ENCODE measurements around the gene RET.

DNA sequence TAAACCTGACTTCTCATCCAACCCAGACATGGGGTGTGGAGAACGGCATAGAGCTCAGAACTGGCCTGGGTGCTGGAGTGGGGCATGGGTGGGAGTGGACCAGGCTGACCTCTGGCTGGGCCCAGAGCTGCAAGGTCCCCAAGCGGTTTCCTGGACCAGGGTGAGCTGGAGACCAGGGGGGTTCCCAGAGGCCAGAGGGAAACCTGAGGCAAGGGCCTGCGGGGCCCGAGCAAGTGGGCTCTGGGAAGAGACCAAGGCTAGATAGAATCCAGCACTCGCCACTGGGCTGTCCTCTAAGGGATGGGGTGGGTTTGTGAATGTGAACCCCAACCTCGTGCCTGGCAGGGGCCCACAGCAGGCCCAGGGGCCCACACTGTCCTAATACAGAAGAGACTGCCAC lies 39.4 kb upstream of the RET start:
- TF ChIP-seq, protein P1, sequence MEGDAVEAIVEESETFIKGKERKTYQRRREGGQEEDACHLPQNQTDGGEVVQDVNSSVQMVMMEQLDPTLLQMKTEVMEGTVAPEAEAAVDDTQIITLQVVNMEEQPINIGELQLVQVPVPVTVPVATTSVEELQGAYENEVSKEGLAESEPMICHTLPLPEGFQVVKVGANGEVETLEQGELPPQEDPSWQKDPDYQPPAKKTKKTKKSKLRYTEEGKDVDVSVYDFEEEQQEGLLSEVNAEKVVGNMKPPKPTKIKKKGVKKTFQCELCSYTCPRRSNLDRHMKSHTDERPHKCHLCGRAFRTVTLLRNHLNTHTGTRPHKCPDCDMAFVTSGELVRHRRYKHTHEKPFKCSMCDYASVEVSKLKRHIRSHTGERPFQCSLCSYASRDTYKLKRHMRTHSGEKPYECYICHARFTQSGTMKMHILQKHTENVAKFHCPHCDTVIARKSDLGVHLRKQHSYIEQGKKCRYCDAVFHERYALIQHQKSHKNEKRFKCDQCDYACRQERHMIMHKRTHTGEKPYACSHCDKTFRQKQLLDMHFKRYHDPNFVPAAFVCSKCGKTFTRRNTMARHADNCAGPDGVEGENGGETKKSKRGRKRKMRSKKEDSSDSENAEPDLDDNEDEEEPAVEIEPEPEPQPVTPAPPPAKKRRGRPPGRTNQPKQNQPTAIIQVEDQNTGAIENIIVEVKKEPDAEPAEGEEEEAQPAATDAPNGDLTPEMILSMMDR (IDR thresholded peaks at IDR 0.05) = no peak
- TF ChIP-seq POLR2AphosphoS5 (IDR thresholded peaks at IDR 0.05) (no peak), POLR2A (IDR thresholded peaks at IDR 0.05) (no peak)
